Measurements from ENCODE around the gene CITED1. TPM values are rescaled to one million over a fixed set of nuclear protein-coding genes. Genes with fewer than 3 reads are reported as not detected.
A peak's percentile ranks its signal among the peaks of the same experiment; 100 is the strongest.
"Not testable (repeated sequence)": the region's sequence is repeated elsewhere in the genome, so short reads cannot be mapped to it uniquely, and the experiment has no call there.

Gene CITED1
- total RNA-seq, 4 donors from 2014 or later: not detected

DNA sequence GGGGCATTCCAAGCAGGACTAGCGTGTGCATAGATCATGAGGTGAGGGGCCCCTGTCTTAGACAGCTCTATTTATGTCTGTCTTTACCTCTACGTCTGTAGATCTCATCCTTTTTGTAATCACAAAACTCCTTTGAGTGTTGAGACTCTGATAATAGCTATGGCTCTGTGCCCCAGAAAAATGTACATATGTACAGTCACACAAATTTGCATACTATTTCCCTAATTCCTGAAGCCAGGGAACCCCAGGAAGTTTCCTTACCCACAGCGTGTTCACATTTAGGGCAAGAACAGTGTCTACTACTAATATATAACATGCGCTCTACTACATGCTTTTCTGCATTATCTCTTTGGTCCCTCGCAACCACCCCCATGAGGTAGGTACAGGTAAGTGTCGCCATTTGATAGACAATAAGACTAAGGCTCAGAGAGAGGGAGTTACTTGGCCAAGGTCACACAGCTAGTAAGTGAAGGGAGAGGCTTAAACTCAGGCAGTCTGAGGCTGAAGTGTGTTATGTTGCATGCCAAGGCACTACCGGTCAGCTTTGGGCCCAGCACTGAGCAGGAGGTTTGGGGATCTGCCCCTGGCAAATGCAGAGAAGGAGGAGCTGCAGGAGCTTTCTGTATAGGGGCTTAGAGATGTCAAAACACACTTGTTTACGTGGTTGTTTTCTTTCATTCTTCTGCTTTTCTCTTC, 21.0 kb upstream of the CITED1 start:
- Histone ChIP-seq H3K27ac (no peak overlapping the region), H3K4me1 (no peaks in the 10 kb centered on the region), H3K4me3 (no peak overlapping the region), H3K27me3 (no peaks in the 10 kb centered on the region), H3K9me3 (no peaks in the 10 kb centered on the region), H3K36me3 (no peaks in the 10 kb centered on the region)
- DNase-seq: no peak
- no peak for TF ChIP-seq POLR2A (IDR thresholded peaks at IDR 0.05)
- TF ChIP-seq, protein P1, sequence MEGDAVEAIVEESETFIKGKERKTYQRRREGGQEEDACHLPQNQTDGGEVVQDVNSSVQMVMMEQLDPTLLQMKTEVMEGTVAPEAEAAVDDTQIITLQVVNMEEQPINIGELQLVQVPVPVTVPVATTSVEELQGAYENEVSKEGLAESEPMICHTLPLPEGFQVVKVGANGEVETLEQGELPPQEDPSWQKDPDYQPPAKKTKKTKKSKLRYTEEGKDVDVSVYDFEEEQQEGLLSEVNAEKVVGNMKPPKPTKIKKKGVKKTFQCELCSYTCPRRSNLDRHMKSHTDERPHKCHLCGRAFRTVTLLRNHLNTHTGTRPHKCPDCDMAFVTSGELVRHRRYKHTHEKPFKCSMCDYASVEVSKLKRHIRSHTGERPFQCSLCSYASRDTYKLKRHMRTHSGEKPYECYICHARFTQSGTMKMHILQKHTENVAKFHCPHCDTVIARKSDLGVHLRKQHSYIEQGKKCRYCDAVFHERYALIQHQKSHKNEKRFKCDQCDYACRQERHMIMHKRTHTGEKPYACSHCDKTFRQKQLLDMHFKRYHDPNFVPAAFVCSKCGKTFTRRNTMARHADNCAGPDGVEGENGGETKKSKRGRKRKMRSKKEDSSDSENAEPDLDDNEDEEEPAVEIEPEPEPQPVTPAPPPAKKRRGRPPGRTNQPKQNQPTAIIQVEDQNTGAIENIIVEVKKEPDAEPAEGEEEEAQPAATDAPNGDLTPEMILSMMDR (IDR thresholded peaks at IDR 0.05): no peak

GRCh38 chrX:72319651-72320050, 13.9 kb upstream of the CITED1 start:
- not testable (repeated sequence) for H3K27ac ChIP-seq, H3K36me3 ChIP-seq, H3K9me3 ChIP-seq, DNase-seq, H3K27me3 ChIP-seq, H3K4me3 ChIP-seq, H3K4me1 ChIP-seq

- Histone ChIP-seq H3K27me3 (no peaks in the 10 kb centered on the region), H3K27ac (no peak overlapping the region), H3K36me3 (no peaks in the 10 kb centered on the region), H3K9me3 (no peaks in the 10 kb centered on the region), H3K4me1 (no peaks in the 10 kb centered on the region), H3K4me3 (no peak overlapping the region)
- no peak for DNase-seq
- TF ChIP-seq POLR2A (IDR thresholded peaks at IDR 0.05): no peak
- TF ChIP-seq, protein P1 (IDR thresholded peaks at IDR 0.05): no peak
Observed at GRCh38 chrX:72317139-72317538, 11.4 kb upstream of the CITED1 start.

DNA sequence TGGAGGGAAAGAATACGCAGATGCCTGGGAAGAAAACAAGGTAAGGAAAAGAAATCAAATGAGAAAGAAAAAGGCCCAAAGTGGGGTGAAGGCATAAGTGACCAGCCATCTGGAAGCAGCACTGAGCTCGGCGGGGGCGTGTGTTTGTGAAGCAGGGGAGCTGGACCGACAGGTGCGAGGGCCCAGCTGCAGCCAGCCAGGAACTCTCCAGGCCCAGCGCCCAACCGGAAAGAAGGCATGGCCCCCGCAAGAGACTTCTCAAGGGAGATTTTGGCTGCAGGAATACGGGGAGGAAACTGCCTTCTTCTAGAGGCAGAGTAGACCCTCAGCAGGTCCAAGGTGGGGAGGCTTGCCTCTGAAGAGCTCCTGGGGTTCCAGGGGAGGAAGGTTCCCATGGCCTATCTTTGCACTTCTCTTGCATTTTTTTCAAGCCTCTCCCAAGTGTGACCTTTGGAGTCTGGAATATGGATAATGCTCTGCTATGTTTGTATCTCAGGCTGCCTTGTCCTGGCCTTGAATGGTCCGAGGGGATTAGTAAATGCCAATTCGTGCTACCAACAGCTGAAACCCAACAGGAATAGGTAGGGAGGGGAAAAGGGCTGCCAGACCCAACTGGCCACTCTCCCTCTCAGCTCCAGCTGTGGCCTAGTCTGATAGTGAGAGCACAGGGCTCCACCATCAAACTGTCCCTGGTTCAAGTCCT, 10.8 kb upstream of the CITED1 start:
- Histone ChIP-seq H3K27me3 (no peaks in the 10 kb centered on the region), H3K4me3 (no peak overlapping the region), H3K9me3 (no peaks in the 10 kb centered on the region), H3K4me1 (no peaks in the 10 kb centered on the region), H3K36me3 (no peaks in the 10 kb centered on the region), H3K27ac (no peak overlapping the region)
- TF ChIP-seq, protein P1 (IDR thresholded peaks at IDR 0.05): no peak
- no peak for TF ChIP-seq POLR2A (IDR thresholded peaks at IDR 0.05)
- DNase-seq: peak in 1 of 3 donors; percentile 50

- DNase-seq: no peak
- H3K4me3 ChIP-seq: no peak overlapping the region
- no peaks in the 10 kb centered on the region for H3K27me3 ChIP-seq
- no peak for TF ChIP-seq POLR2A (IDR thresholded peaks at IDR 0.05)
- TF ChIP-seq, protein P1 (IDR thresholded peaks at IDR 0.05): no peak
- H3K27ac ChIP-seq: no peak overlapping the region
- no peaks in the 10 kb centered on the region for H3K4me1 ChIP-seq
- H3K36me3 ChIP-seq: no peaks in the 10 kb centered on the region
- no peaks in the 10 kb centered on the region for H3K9me3 ChIP-seq
Observed at GRCh38 chrX:72314881-72315280, 9.2 kb upstream of the CITED1 start.
